HG03432 (cell line): ENCODE measurements around the gene RRP1.
A peak's percentile ranks its signal among the peaks of the same experiment; 100 is the strongest.
"Not testable (repeated sequence)": the region's sequence is repeated elsewhere in the genome, so short reads cannot be mapped to it uniquely, and the experiment has no call there.

Experiments used
- ATAC-seq: cut with Tn5 transposase; IDR thresholded peaks from one replicate; pipeline ENCODE4 v1.9.1; 2021; ENCODE audit warnings: mild to moderate bottlenecking, moderate library complexity; ENCODE audit not compliant: unreplicated experiment

RRP1 gene

GRCh38 chr21:43832648-43833047, 43.3 kb downstream of the RRP1 start:
- ATAC-seq = no peak

- ATAC-seq = no peak
Measured at GRCh38 chr21:43834146-43834905, 44.9 kb downstream of the RRP1 start.

GRCh38 chr21:43835050-43835449, 45.7 kb downstream of the RRP1 start:
- ATAC-seq = no peak

- ATAC-seq = no peak
Measured at GRCh38 chr21:43835861-43836260, 46.5 kb downstream of the RRP1 start.

GRCh38 chr21:43836616-43837015, 47.2 kb downstream of the RRP1 start:
- ATAC-seq = no peak

GRCh38 chr21:43840259-43840658, 50.9 kb downstream of the RRP1 start:
- ATAC-seq = no peak

- no peak for ATAC-seq
Measured at GRCh38 chr21:43842742-43843141, 53.4 kb downstream of the RRP1 start.

- not testable (repeated sequence) for ATAC-seq
Measured at GRCh38 chr21:43844906-43845305, 55.5 kb downstream of the RRP1 start.

GRCh38 chr21:43845386-43845785, 56.0 kb downstream of the RRP1 start:
- no peak for ATAC-seq

GRCh38 chr21:43846430-43846829, 57.1 kb downstream of the RRP1 start:
- ATAC-seq = no peak

GRCh38 chr21:43847301-43847700, 57.9 kb downstream of the RRP1 start:
- no peak for ATAC-seq

- no peak for ATAC-seq
Measured at GRCh38 chr21:43848771-43849170, 59.4 kb downstream of the RRP1 start.

GRCh38 chr21:43849532-43850299, 60.3 kb downstream of the RRP1 start:
- no peak for ATAC-seq

GRCh38 chr21:43850728-43851295, 61.4 kb downstream of the RRP1 start:
- no peak for ATAC-seq

GRCh38 chr21:43851593-43851992, 62.2 kb downstream of the RRP1 start:
- no peak for ATAC-seq

- peak; percentile 12 for ATAC-seq
Measured at GRCh38 chr21:43853851-43854772, 64.7 kb downstream of the RRP1 start.
